A549 (cell line): ENCODE data around the gene PLAA.

ENCODE experiments used
- CEBPB ChIP-seq, 2 experiments: fragments of >200 bp in 1 of 2; sonication (Bioruptor Twin) in 1 of 2; formaldehyde crosslinking in 1 of 2; IDR thresholded peaks; 2 replicates each; pipeline ENCODE4 v1.6.1; 2012 to 2016
- CTCF ChIP-seq: fragments of >200 bp; sonication (Bioruptor Twin); formaldehyde crosslinking; IDR thresholded peaks from 3 replicates; pipeline ENCODE4 v1.5.1; 2016
- E2F6 ChIP-seq: IDR thresholded peaks from 2 replicates; pipeline ENCODE4 v1.6.1; 2012; ENCODE audit warnings: low read depth, borderline replicate concordance
- EP300 ChIP-seq, 2 experiments: fragments of >200 bp; sonication (Bioruptor Twin); formaldehyde crosslinking; IDR thresholded peaks; 2 replicates in 1 of 2; 3 replicates in 1 of 2; pipeline ENCODE4 v1.6.1; 2016 to 2017
- ESRRA ChIP-seq: fragments of 150-350 bp; IDR thresholded peaks from 2 replicates; pipeline ENCODE4 v1.6.1; 2014; ENCODE audit warnings: mild to moderate bottlenecking, low read length, borderline replicate concordance
- HOXA7 ChIP-seq: fragments of 250-450 bp; sonication (Bioruptor Pico); IDR thresholded peaks from 2 replicates; pipeline ENCODE4 v1.5.0; 2020; ENCODE audit warnings: mild to moderate bottlenecking, moderate library complexity
- JUN ChIP-seq, 2 experiments: fragments of >200 bp; sonication (Bioruptor Twin); formaldehyde crosslinking; IDR thresholded peaks; 2 replicates in 1 of 2; 3 replicates in 1 of 2; pipeline ENCODE4 v1.6.1; 2016 to 2017
- JUNB ChIP-seq: fragments of >200 bp; sonication (Bioruptor Twin); formaldehyde crosslinking; IDR thresholded peaks from 2 replicates; pipeline ENCODE4 v1.6.1; 2016
- NFE2L2 ChIP-seq: fragments of 150-350 bp; conservative IDR thresholded peaks from 2 replicates; pipeline ENCODE4 v1.6.1; 2014; ENCODE audit warnings: low read length
- NPAS2 ChIP-seq: fragments of 250-450 bp; sonication (Bioruptor Pico); IDR thresholded peaks from 2 replicates; pipeline ENCODE4 v1.8.0; 2022; ENCODE audit warnings: mild to moderate bottlenecking, moderate library complexity, borderline replicate concordance
- PBX3 ChIP-seq: IDR thresholded peaks from 2 replicates; pipeline ENCODE4 v1.6.1; 2012
- POLR2A ChIP-seq: IDR thresholded peaks from 2 replicates; pipeline ENCODE4 v1.6.1; 2012; ENCODE audit warnings: mild to moderate bottlenecking, low read length
- POLR2AphosphoS2 ChIP-seq: conservative IDR thresholded peaks from 2 replicates; pipeline ENCODE4 v1.6.1; 2012; ENCODE audit warnings: low read length, improper control_type of control experiment, inconsistent platforms
- RARB ChIP-seq: fragments of 250-450 bp; sonication (Bioruptor Pico); IDR thresholded peaks from 2 replicates; pipeline ENCODE4 v1.8.0; 2021; ENCODE audit warnings: mild to moderate bottlenecking, moderate library complexity

GRCh38 chr9:26949637-26950069, 2.6 kb upstream of the PLAA start:
- TF ChIP-seq HOXA7 (CRISPR knock-in tag), result no peak
- TF ChIP-seq POLR2A, result no peak
- TF ChIP-seq JUN (IDR thresholded peaks at IDR 0.05), result no peak
- no peak for TF ChIP-seq CTCF
- TF ChIP-seq NFE2L2, result no peak
- TF ChIP-seq E2F6, result no peak
- no peak for TF ChIP-seq POLR2AphosphoS2
- TF ChIP-seq PBX3, result no peak
- no peak for TF ChIP-seq EP300 (IDR thresholded peaks at IDR 0.05)
- TF ChIP-seq NPAS2 (CRISPR knock-in tag), result no peak
- no peak for TF ChIP-seq CEBPB (IDR thresholded peaks at IDR 0.05)
- TF ChIP-seq ESRRA, result no peak
- TF ChIP-seq JUNB, result no peak
- no peak for TF ChIP-seq RARB
